GM12878 (cell line): ENCODE results near the gene CDCP2. TPM values are rescaled to one million over a fixed set of nuclear protein-coding genes. Genes with fewer than 3 reads are reported as not detected.
A peak's percentile ranks its signal among the peaks of the same experiment; 100 is the strongest.

Experiments used
- ATAC-seq: fragments of 200-7000 bp; cut with Tn5 transposase; 3 replicates; pipeline ENCODE4 v1.9.1; 2020; ENCODE audit warnings: mild to moderate bottlenecking, moderate library complexity
- BruUV-seq: library from RNA; stranded (reverse); fragments of 400-500 nt; replicated peaks from 2 replicates; lab custom pipeline; 2021; lab: Mats Ljungman, UMichigan
- CTCF ChIA-PET: fragments of 300-600 bp; sonication (Branson Sonifier 250); formaldehyde crosslinking; extraction: SDS; loops from one replicate; lab custom pipeline; 2021; ENCODE audit warnings: inconsistent platforms; lab: Yijun Ruan, JAX
- POLR2A ChIA-PET: fragments of 350-600 bp; formaldehyde crosslinking; extraction: SDS; loops from one replicate; lab custom pipeline; 2021; ENCODE audit warnings: inconsistent platforms; lab: Charles Lee
- RAD21 ChIA-PET: fragments of 300-600 bp; sonication (Branson Sonifier 250); formaldehyde crosslinking; loops from one replicate; lab custom pipeline; 2023; ENCODE audit warnings: antibody characterized with exemption; ENCODE audit not compliant: unreplicated experiment; lab: Charles Lee
- SMC1A ChIA-PET: fragments of 300-600 bp; sonication (Branson Sonifier 250); formaldehyde crosslinking; loops from one replicate; lab custom pipeline; 2023; ENCODE audit not compliant: unreplicated experiment, uncharacterized antibody; lab: Charles Lee
- DNase-seq: peaks from one replicate; pipeline ENCODE4 v3.0.0-alpha.2; 2011; ENCODE audit warnings: low read depth, low spot score
- FAIRE-seq: peaks from 3 replicates; lab custom pipeline; 2011; peaks lifted over from hg19 to GRCh38; lab: Jason Lieb, UNC
- H2AFZ ChIP-seq: 2 replicates; pipeline ENCODE4 v1.6.0; 2011; ENCODE audit warnings: low read depth, low read length, control low read depth; ENCODE audit not compliant: control insufficient read depth
- H3K27ac ChIP-seq: 2 replicates; pipeline ENCODE4 v1.5.1; 2011; ENCODE audit warnings: control low read depth; ENCODE audit not compliant: control insufficient read depth, insufficient read depth
- H3K27me3 ChIP-seq, 2 experiments: replicated peaks in 1 of 2; 2 replicates each; pipeline versions ENCODE4 v1.6.0 to v1.6.1; 2011; ENCODE audit warnings: low read length in 1 of 2; ENCODE audit not compliant: control insufficient read depth in 2 of 2, insufficient read depth in 2 of 2
- H3K36me3 ChIP-seq, 2 experiments: 2 replicates each; pipeline ENCODE4 v1.5.1; 2011; ENCODE audit warnings: low read length in 1 of 2; ENCODE audit not compliant: control insufficient read depth in 2 of 2, insufficient read depth in 2 of 2
- H3K4me1 ChIP-seq: 2 replicates; pipeline ENCODE4 v1.6.1; 2011; ENCODE audit warnings: mild to moderate bottlenecking, low read length, moderate library complexity, mixed read lengths; ENCODE audit not compliant: control insufficient read depth, insufficient read depth
- H3K4me2 ChIP-seq: 2 replicates; pipeline ENCODE4 v1.6.0; 2011; ENCODE audit warnings: control low read depth; ENCODE audit not compliant: control insufficient read depth, insufficient read depth
- H3K4me3 ChIP-seq: fragments of 200-600 bp; sonication (generic); 2 replicates; pipeline ENCODE4 v1.5.1; 2016
- H3K79me2 ChIP-seq: 2 replicates; pipeline ENCODE4 v1.6.0; 2011; ENCODE audit warnings: low read length; ENCODE audit not compliant: control insufficient read depth, insufficient read depth
- H3K9ac ChIP-seq: 2 replicates; pipeline ENCODE4 v1.8.0; 2011; ENCODE audit warnings: low read length, control low read depth, mixed read lengths; ENCODE audit not compliant: control insufficient read depth, insufficient read depth
- H3K9me3 ChIP-seq: replicated peaks from 3 replicates; pipeline ENCODE4 v1.5.1; 2011; ENCODE audit warnings: mild to moderate bottlenecking, low read length; ENCODE audit not compliant: control insufficient read depth, insufficient read depth
- H4K20me1 ChIP-seq: 2 replicates; pipeline ENCODE4 v1.6.0; 2011; ENCODE audit not compliant: control insufficient read depth, insufficient read depth
- ATF7 ChIP-seq: fragments of 450-650 bp; IDR thresholded peaks from 2 replicates; pipeline ENCODE4 v1.6.1; 2016; ENCODE audit warnings: low read depth, mild to moderate bottlenecking
- CTCF ChIP-seq, 3 experiments: IDR thresholded peaks in 2 of 3; conservative IDR thresholded peaks in 1 of 3; 2 replicates each; pipeline ENCODE4 v1.5.1; 2011; ENCODE audit warnings: low read depth in 3 of 3, low read length in 3 of 3, mild to moderate bottlenecking in 3 of 3, control low read depth in 2 of 3, moderate library complexity in 2 of 3, inconsistent platforms in 1 of 3, mixed read lengths in 1 of 3; ENCODE audit not compliant: control insufficient read depth in 2 of 3, insufficient read depth in 1 of 3; ENCODE audit errors: extremely low read depth in 1 of 3
- ETV6 ChIP-seq, 2 experiments: fragments of 450-650 bp in 1 of 2; IDR thresholded peaks in 1 of 2; conservative IDR thresholded peaks in 1 of 2; 2 replicates each; pipeline ENCODE4 v1.6.1; 2014; ENCODE audit warnings: antibody characterized with exemption in 1 of 2, borderline replicate concordance in 1 of 2, low read depth in 1 of 2, mild to moderate bottlenecking in 1 of 2, moderate library complexity in 1 of 2
- NRF1 ChIP-seq: conservative IDR thresholded peaks from 2 replicates; pipeline ENCODE4 v1.6.1; 2011; ENCODE audit warnings: mild to moderate bottlenecking, low read depth, low read length, improper control_type of control experiment
- RAD21 ChIP-seq: IDR thresholded peaks from 2 replicates; pipeline ENCODE4 v1.6.1; 2011; ENCODE audit warnings: mild to moderate bottlenecking, low read depth, low read length, moderate library complexity; ENCODE audit not compliant: insufficient read depth
- RUNX3 ChIP-seq: IDR thresholded peaks from 2 replicates; pipeline ENCODE4 v1.6.1; 2012; ENCODE audit warnings: low read length, inconsistent platforms
- SMC3 ChIP-seq: IDR thresholded peaks from 2 replicates; pipeline ENCODE4 v1.6.1; 2011; ENCODE audit warnings: low read length, improper control_type of control experiment, borderline replicate concordance
- YY1 ChIP-seq: IDR thresholded peaks from 2 replicates; pipeline ENCODE4 v1.6.1; 2011; ENCODE audit warnings: low read depth, mild to moderate bottlenecking, low read length
- WGBS: methylation state at CpG from one replicate; pipeline ENCODE4 v1.1.6; 2016; ENCODE audit warnings: low lambda C conversion rate; ENCODE audit not compliant: insufficient replicate concordance, insufficient coverage; ENCODE audit errors: missing lambda C conversion rate; 5-methylcytosine and 5-hydroxymethylcytosine counted together
- in situ Hi-C: fragments of 300-500 bp; cut with MboI; formaldehyde crosslinking; loops from 9 replicates; pipeline ENCODE4 v1.14.3; 2018; ENCODE audit warnings: mixed read lengths
- intact Hi-C: fragments of 100-400 bp; cut with micrococcal nuclease; formaldehyde crosslinking; loops from one replicate; pipeline ENCODE4 v1.14.2; 2022; ENCODE audit not compliant: unreplicated experiment
- polyA plus RNA-seq, 11 experiments: library from polyadenylated mRNA; depleted of rRNA in 4 of 11; unstranded in 6 of 11; stranded (reverse) in 5 of 11; fragments of >200 nt; fragmentation: Nextera tagmentation in 4 of 11; fragmentation: Illumina TruSeq in 1 of 11; extraction: Ambion mirVana in 4 of 11; extraction: Trizol in 1 of 11; gene quantifications; 1 replicate in 1 of 11; 2 replicates in 10 of 11; pipeline versions ENCODE4 v1.2.1 to v1.2.3, GENCODE V29; 2011 to 2016; ENCODE audit warnings: inconsistent platforms in 2 of 11, missing spikeins in 2 of 11, low read depth in 1 of 11
- total RNA-seq, 4 experiments: library from RNA; depleted of rRNA in 3 of 4; stranded (reverse); fragments of >200 nt in 3 of 4; fragmentation: Illumina TruSeq in 1 of 4; extraction: Trizol in 1 of 4; gene quantifications; 2 replicates each; pipeline versions ENCODE4 v1.2.1 to v1.2.3, GENCODE V29; 2013 to 2021

CDCP2 gene
- total and polyA plus RNA-seq, 10 of the 15 experiments (the other 5 are each of a cell fraction or from before 2014, with no cell fraction given) = 0.06 TPM; not detected in 9

- no peak overlapping the region for H3K4me3 ChIP-seq
- H3K4me1 ChIP-seq = no peaks in the 10 kb centered on the region
- H3K27ac ChIP-seq = no peak overlapping the region
- intact Hi-C loops (loop anchor here (2.0 kb wide), 1 partner anchor 367 kb away; no protein-coding TSS in a partner anchor), in situ Hi-C loops (no loop called here)
- TF ChIP-seq NRF1 (no peak), RUNX3 (0 out of 2 replicates have a peak, but pooled peaks have one; percentile 9), SMC3 (peak; percentile 64), YY1 (0 out of 2 replicates have a peak, but pooled peaks have one; percentile 35), CTCF (IDR thresholded peaks at IDR 0.05 in 2 of 3, conservative IDR thresholded peaks at IDR 0.05 in 1 of 3; ENCODE audit: control insufficient read depth in 2 of 3, extremely low read depth in 1 of 3, insufficient read depth in 1 of 3, low read depth in 3 of 3, low read length in 3 of 3) (peak; percentile 46 to 64 (median 63)), ETV6 (conservative IDR thresholded peaks at IDR 0.05 in 1 of 2, IDR thresholded peaks at IDR 0.05 in 1 of 2; ENCODE audit: borderline replicate concordance in 1 of 2, low read depth in 1 of 2) (no peak), ATF7 (no peak), RAD21 (peak; percentile 74)
- H4K20me1 ChIP-seq = no peaks in the 10 kb centered on the region; the same call in 1 of the 2 replicates
- H3K4me2 ChIP-seq = no peak overlapping the region
- H3K9ac ChIP-seq = no peak overlapping the region
- FAIRE-seq (no peak), ATAC-seq (peak; percentile 88), DNase-seq (no peak)
- no peaks in the 10 kb centered on the region for H3K36me3 ChIP-seq
- no TSS peak for BruUV-seq
- ChIA-PET CTCF (interaction anchor here (0.6 to 2.3 kb wide), 3 partner anchors 286 to 685 kb away, joined by 3 to 13 read pairs (median 4); no protein-coding TSS in a partner anchor), SMC1A (interaction anchor here (0.6 kb wide), 1 partner anchor 523 kb away, joined by 3 read pairs; no protein-coding TSS in a partner anchor), POLR2A (no interaction called here), RAD21 (interaction anchor here (1.0 to 1.4 kb wide), 2 partner anchors 368 to 451 kb away, joined by 3 to 9 read pairs; no protein-coding TSS in a partner anchor)
- H3K27me3 ChIP-seq = no peaks in the 10 kb centered on the region; a peak in 1 of 4 replicates
- no peaks in the 10 kb centered on the region for H3K79me2 ChIP-seq
- WGBS = 6% methylated on average over 36 of the region's 36 CpGs
- H2AFZ ChIP-seq = no peak overlapping the region; the same call in 1 of the 2 replicates
- H3K9me3 ChIP-seq = no peaks in the 10 kb centered on the region
Observed at GRCh38 chr1:54121482-54122134, 31.2 kb downstream of the CDCP2 start.
